ENCODE results near the gene RABGAP1.

Gene RABGAP1

GRCh38 chr9:122946461-122947005 is 5.7 kb downstream of the RABGAP1 start:
- no peak for DNase-seq

- no peak for DNase-seq
These were observed 7.5 kb downstream of the RABGAP1 start for GRCh38 chr9:122948313-122948712.

- no peak for DNase-seq
These were observed 8.9 kb downstream of the RABGAP1 start for GRCh38 chr9:122949696-122950095.

- DNase-seq = no peak
These were observed 9.4 kb downstream of the RABGAP1 start for GRCh38 chr9:122950263-122950662.

- DNase-seq = no peak
These were observed 10.2 kb downstream of the RABGAP1 start for GRCh38 chr9:122951056-122951455.

GRCh38 chr9:122954253-122954691 is 13.5 kb downstream of the RABGAP1 start:
- DNase-seq = no peak

GRCh38 chr9:122955961-122956360 is 15.1 kb downstream of the RABGAP1 start:
- DNase-seq = no peak

- no peak for DNase-seq
These were observed 20.3 kb downstream of the RABGAP1 start for GRCh38 chr9:122961139-122961538.

- DNase-seq = no peak
These were observed 34.4 kb downstream of the RABGAP1 start for GRCh38 chr9:122975196-122975595.

GRCh38 chr9:122978601-122979000 is 37.8 kb downstream of the RABGAP1 start:
- no peak for DNase-seq

- no peak for DNase-seq
These were observed 45.2 kb downstream of the RABGAP1 start for GRCh38 chr9:122986010-122986409.

- no peak for DNase-seq
These were observed 47.3 kb downstream of the RABGAP1 start for GRCh38 chr9:122988141-122988540.

GRCh38 chr9:122988920-122989621 is 48.3 kb downstream of the RABGAP1 start:
- peak; percentile 13 for DNase-seq

- DNase-seq = peak; percentile 59
These were observed 50.6 kb downstream of the RABGAP1 start for GRCh38 chr9:122991370-122991830.

GRCh38 chr9:122996586-122996985 is 55.8 kb downstream of the RABGAP1 start:
- no peak for DNase-seq

- DNase-seq = no peak
These were observed 57.6 kb downstream of the RABGAP1 start for GRCh38 chr9:122998448-122998847.

- no peak for DNase-seq
These were observed 59.7 kb downstream of the RABGAP1 start for GRCh38 chr9:123000371-123001068.

GRCh38 chr9:123002754-123003153 is 61.9 kb downstream of the RABGAP1 start:
- no peak for DNase-seq

GRCh38 chr9:123003466-123003865 is 62.6 kb downstream of the RABGAP1 start:
- DNase-seq = no peak

GRCh38 chr9:123005964-123006363 is 65.1 kb downstream of the RABGAP1 start:
- DNase-seq = no peak

GRCh38 chr9:123007269-123007668 is 66.4 kb downstream of the RABGAP1 start:
- DNase-seq = no peak

- DNase-seq = no peak
These were observed 68.1 kb downstream of the RABGAP1 start for GRCh38 chr9:123008909-123009308.

- DNase-seq = no peak
These were observed 70.6 kb downstream of the RABGAP1 start for GRCh38 chr9:123011380-123011779.

GRCh38 chr9:123011878-123012528 is 71.2 kb downstream of the RABGAP1 start:
- no peak for DNase-seq
